Stimulated activated CD8-positive, alpha-beta memory T cell treated with anti-CD3 and anti-CD28 coated beads, Interleukin-12 subunit alpha, Interleukin-12 subunit beta, amount 100 ng/mL, for 4 hours (primary cell): ENCODE measurements around the gene CD164L2.

Experiments
- DNase-seq: peaks from one replicate; pipeline ENCODE4 v3.0.0-alpha.2; 2020; ENCODE audit warnings: low read depth

Gene CD164L2

DNA sequence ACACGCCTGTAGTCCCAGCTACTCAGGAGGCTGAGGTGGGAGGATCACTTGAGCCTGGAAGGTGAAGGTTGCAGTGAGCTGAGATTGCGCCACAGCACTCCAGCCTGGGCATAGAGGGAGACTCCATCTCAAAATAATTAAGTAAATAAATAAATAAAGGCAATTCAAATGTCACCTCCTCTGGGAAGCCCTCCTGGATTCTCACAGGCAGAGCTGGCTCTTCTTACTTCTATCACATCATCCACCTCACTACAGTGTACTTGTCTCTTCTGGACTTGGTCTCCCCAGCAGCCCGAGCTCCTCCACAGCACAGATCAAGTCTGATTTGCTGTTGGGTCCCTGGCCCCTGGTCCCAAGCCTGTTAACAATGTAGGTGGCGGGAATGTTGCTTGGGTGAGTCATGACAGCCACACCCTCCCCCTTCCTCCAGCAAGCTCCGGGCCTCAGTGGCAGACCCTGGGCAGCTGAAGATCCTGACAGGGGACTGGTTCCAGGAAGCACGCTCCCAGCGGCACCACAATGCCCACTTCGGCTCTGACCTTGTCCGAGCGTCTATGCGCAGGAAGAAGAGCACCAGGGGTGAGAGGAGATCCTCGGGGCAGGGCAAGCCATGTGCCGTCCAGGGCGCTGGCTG, 36.0 kb downstream of the CD164L2 start:
- DNase-seq: no peak

DNA sequence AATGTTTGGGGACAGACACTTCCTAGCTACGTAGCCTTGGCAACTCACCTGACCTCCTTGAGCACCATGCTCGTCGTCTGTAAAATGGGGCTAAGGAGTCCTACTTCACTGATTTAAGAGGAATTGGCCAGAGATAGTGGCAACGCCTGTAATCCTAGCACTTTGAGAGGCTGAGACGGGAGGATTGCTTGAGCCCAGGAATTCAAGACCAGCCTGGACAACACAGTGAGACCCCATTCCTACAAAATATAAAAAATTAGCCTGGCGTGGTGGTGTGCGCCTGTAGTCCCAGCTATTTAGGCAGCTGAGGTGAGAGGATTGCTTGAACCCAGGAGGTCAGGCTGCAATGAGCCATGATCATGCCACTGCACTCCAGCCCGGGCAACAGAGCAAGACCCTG, 36.8 kb downstream of the CD164L2 start:
- no peak for DNase-seq

DNA sequence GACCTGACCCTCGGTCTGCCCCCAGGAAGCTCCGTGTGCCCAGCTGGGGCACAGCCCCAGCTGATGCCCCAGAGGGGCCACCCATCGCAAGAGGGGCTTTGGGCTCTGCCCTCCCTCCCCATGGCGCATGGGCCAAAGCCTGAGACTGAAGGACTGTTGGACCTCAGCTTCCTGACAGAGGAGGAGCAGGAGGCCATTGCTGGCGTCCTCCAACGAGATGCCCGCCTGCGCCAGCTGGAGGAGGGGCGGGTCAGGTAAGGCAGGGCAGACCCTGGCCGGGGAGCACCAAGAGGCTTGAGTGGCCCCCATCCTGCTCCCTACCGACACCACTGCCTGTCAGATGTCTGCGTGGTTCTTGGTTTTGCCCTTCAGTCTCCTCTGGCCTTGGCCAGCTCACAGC, 37.9 kb downstream of the CD164L2 start:
- no peak for DNase-seq

DNA sequence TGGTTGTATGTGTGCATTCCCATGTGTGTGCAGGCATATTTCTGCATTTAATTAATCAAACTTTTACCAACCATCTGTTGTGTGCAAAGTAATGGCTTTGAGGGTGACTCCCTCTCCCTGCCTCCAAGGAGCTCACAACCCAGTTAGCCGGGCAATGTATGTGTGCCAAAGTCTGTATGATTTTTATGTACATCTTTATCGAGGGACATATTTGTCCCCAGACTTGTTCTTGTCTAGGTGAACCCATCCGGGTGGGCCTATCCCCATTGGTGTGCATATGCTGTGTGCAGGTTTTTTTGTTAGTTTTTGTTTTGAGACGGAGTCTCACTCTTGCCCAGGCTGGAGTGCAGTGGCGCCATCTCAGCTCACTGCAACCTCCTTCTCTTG, 39.5 kb downstream of the CD164L2 start:
- no peak for DNase-seq

DNA sequence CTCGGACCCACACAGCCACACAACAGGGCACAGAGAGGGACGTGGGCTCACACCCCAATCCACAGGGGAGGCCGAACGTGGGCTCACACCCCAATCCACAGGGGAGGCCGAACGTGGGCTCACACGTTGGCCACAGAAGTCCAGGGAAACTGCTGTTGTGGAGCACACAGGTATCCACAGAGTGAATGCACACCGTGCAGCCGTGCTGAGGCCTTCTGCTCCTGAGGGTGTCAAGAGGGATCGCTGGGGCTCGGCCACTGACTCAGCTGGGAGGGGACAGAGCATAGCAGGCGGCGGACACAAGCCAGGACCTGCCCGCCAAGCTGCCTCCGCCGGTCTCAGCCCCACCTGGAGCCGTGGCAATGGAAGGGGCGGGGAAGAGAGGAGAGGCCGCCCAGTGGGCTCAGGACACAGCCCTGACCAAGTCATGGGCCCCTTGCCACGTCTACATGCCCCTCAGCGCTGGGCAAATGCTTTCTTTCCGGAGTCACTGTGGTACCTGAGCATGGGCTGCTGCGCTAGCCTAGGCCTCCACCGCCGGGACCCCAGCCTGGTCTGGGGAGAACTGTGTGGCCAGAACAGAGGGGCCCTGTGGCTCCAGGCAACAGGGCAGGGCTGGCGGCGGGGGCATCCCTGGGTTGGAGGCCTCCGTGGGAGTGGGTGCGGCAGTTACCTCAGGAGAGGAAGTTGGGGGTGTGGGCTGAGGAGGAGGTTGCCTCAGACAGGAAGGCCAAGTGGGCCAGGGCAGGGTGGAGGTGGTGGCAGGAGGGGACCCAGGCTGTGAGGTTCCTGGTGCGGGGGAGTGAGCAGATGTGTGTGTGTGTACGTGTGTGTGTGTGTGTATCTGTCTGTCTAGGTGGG, 40.1 kb downstream of the CD164L2 start:
- peak; percentile 66 for DNase-seq

DNA sequence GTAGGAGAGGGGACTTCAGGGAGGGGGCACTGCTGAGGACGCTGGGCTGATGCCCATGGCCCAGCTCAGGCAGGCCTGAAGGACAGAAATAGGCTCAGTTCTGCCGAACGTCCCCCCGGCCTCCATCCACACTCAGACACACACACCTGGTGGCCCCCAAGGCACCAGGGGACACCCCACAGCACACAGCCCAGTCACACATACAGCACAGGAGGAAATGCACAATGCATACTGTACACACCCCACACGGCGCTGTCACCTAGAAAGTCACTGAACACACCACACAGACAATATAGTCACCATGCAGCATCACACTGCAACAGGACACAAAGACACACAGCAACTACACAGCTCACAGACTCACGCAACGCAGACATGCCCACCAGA, 40.7 kb downstream of the CD164L2 start:
- no peak for DNase-seq

DNA sequence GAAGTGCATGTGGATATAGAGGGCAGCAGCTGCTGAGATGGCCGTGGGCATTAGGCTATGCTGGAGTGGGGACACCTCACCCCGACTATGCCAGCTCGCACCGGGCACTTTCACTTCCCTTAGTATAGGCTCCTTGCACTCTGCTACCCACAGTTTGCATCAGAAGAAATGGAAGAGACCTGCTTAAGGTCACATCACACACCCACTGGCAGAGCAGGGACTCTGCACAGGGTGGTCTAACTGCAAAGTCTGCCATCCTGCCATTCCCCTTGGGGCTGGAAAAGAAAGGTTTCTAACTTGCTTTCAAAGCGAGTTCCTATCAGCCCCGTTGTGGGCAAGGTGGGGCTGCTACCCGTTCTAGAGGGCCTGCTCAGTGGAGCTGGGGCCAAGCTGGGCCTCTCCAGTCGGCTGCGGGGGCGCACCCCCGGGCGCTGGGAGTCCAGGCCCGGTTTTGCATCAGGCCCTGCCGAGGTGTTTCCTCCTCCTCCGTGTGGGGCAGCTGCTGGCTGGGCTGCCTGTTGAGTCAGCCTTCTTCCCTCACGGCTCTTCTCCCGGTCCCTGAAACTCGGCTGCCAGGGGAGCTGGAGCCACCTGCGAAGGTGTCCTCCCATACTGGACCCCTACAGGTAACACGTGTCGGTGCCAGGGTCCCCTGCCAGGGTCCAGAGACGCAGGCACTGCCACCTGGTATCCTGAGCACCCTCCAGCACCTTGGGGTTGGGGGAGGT, 41.4 kb downstream of the CD164L2 start, which contains the start of gene SYTL1:
Gene SYTL1 (plus strand): TSS at position 498 of the 728 bp plus-strand sequence. CDS start 3,313 bp downstream, outside the sequence.
- DNase-seq: peak; percentile 52

DNA sequence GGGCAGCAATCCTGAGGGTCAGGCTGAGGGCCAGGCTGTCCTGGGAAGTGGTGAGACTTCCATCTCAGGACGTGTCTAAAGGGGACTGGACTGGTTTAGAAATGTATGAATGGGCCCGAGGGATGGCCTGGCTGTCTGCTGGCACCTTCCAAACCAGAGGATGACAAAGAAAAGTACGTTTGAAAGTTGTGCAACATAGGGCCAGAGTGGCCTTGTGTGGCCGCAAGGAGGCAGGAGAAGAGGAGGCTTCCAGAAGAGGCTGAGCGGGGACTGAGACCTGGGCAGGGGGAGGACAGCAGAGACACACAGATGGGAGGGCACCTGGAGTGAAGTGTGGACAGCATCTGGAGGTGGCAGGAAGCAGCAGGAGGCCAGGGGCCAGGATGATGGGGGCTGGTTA, 43.9 kb downstream of the CD164L2 start:
- DNase-seq: no peak

DNA sequence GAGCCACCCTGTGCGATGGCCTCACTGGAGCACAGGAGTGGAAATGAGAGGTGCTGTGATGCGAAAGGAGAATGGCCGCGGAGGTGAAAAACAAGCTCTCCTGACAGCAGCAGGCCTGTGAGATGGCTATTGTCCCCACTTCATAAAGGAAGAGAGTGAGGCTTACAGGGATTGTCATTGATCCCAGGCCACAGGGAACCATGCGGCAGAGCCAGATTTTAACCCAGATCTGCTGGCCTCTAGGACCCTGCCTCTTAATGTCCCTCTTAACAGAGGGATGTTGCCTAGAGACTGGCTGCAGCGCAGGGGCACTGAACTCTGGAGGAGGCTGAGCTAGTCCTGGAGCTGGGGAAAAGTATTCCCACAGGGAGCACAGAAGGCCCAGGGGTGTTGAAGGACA, 44.4 kb downstream of the CD164L2 start:
- DNase-seq: no peak

DNA sequence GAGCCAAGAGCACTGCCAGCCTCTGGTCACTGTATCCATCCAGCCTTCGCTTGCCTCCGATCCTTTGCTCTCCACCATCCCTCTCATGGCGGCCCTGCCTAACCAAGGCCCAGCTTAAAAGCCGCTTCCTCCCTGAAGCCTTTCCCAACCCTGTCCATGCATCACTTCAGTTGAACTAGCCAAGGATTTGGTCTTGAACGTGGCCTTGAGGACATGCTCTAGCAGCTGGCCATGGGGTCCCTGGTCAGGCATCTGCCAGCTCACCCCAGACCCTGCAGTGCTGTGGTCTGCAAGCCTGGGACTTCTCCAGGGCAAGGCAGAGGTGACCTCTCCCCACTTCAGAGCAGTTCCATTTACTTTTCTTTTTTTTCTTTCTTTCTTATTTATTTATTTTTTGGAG, 46.4 kb downstream of the CD164L2 start:
- DNase-seq: no peak

DNA sequence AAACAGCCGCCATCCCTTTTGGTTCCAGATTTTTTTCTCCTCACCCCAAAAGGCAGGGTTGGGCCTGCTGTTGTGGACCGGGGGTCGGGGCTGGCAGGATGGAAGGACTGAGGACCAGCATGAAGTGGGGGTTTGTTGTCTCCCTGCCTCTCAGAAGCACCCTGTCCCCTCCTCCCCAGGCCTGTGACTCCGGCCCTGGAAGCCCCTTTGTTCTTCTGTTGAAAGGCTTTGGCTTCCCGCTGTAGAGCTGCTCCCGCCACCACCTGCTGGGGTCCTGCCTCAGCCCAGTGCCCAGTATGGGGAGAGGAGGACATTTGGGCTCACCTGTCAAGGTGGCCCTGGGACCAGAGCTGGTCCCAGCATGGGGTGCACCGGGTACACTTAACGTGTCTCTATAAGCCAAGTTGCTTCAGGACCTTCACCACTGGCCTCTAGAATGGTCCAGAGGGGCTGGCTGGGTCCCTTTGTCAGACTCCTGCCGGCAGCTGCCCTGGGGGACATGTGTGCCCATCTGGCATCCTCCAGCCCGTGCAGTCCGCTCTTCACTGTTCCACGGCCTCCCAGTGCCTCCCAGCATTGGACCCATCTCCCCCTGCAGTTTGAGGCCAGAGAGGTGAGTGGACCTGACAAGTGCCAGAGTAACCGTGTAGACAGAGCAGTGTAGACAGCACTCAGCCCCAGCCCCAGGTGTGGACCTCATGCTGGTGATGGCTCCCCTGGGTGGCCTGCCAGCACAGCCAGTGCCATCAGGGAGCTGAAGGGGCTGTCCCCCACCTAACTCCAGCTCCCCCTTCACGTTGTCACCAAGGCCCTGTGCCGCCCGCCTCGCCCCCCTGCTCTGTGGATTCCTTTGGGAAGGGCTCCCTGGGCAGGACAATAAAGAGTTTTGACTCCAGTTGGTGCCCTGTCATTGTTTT, 47.4 kb downstream of the CD164L2 start:
- DNase-seq: no peak

DNA sequence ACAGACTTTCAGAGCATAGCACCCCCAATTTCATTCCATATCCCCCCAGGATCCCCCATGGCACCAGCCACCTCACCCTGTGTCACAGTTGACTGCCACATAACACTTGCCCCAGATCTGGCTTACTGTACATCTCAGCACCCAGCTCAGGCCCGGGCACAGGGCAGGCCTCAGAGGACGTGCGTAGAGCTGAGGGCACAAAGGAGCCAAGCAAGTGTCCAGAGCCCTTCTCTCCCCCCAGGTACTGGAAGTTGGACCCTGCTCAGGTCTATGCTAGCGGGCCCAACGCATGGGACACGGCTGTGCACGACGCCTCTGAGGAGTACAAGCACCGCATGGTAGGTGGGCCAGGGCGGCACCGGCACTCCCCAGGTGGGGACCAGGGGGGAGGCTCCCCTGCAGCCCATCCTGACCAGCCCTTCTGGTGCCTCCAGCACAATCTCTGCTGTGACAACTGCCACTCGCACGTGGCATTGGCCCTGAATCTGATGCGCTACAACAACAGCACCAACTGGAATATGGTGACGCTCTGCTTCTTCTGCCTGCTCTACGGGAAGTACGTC, 49.3 kb downstream of the CD164L2 start:
- DNase-seq: no peak

DNA sequence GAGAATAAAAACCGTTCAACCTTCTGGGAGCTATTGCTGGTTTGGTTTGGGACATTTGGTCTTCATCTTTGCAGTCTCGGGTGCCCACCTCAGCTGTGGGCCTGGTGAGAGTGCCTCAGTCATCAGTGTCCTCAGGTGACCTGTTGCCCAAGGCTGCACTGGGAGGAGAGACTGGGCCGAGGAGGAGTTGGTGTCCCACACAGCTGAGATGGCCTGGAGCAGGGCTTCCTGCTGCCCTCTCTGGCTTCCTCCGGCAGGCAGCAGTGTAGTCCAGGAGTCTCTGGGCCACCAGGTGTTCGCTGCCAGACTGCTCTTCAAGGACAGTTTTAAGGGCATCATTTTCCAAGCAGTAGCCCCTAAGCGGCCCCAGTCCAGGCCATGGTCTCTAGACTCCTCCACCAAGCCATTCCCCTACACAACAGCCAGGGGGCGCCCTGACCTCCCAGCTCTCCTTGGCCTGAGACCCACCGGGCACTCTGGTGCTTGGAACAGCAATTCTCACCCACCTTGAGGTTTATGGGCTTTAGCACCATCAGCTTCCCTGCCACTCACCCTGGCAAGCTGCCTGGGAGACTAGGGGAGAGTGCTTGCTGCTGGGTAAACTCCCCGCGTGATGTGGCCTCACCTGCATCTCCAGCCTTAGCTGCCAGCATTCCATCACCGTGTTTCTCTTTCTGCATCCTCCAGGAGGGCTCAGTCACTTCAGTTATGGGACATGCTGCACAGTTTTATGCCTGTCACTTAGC, 50.4 kb downstream of the CD164L2 start:
- no peak for DNase-seq

DNA sequence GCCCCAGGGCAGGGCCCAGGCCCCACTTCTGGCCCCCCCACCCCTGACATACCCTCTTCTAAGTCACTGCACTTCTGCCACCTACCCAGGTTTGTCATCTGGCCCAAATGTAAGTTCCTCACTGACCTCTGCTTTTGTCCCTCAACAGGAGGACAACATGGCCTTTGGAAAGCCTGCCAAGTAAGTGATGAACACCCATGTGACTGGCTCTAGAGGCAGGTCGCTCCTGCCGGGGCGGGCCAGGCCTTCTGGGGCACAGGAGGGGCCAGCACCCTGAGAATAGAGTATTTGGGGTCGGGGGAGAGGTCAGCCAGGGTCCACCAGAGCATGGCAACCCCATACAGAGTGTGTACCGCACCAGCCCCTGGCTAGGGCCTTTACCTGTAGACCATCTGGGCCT, 51.2 kb downstream of the CD164L2 start:
- DNase-seq: no peak

DNA sequence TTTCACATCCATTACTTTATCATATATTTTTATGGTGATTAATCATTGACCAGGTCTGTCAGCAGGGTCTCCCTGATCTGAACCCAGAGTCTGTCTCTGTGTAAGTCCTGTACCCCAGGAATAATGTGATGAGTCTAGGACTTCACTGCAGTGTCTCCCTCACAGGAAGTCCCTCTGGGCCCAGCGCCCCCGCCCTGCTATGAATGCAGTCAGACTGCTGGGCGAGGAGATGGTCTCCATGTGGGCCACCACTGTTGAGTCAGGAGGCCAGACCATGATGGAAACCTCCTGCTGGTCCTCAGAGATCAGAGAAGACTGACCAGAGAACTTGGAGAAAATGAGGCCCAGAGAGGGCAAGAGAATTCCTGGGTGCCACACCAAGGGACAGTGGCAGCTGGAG, 51.7 kb downstream of the CD164L2 start:
- no peak for DNase-seq

DNA sequence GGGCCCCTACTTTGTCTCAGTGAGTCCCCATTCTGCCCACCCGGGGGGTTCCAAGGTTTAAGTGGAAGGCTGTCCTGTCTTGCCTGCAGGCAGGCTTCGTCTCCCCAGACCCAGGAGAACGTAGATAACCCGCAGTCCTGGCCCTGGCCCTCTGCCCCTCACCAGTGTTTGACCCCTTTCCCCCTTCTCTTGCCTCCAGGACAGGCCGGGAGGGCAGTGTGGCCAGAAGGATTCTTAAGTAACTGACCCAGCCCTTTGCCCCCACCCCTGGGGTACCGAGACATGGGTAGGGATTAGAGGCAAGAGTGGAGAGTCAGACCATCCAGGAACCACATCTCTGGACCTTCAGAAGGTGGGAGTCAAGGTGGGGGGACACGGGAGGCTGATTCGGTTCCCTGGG, 52.3 kb downstream of the CD164L2 start:
- no peak for DNase-seq
